ENCODE measurements around the gene KIAA0232. TPM values are rescaled to one million over a fixed set of nuclear protein-coding genes. Genes with fewer than 3 reads are reported as not detected.

Gene KIAA0232
- total and polyA plus RNA-seq, 4 donors = 7.9 to 38.8 (median 20.6) TPM

DNA sequence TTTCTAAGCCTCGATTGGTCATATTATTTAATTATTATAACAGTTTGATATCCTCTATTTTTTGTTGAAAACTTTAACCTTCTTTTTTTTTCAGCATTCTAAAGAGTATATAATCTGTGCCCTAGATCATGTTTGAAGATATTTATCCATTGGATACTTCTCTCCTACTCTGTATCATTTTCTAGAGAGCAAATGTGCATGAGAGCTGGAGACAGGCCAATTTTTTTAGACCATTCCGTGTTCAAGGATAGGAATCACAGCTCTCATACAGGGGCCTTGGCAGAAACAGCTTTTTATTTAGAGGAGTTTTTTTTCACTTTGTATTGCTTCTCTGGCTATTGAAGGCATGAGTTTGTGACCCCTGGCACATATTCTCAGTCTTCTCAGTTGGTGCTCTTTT is 69.4 kb downstream of the KIAA0232 start:
- intact Hi-C loops (cut with DNase I) = no loop called here
- Histone ChIP-seq H3K4me1 (ENCODE audit: control insufficient read depth in 1 of 2, insufficient read depth in 2 of 2, low read length in 2 of 2) (peaks cover 3 to 6% of the 10 kb centered on the region in 2 donors), H3K27ac (ENCODE audit: low read depth in 1 of 2, low read length in 2 of 2) (no peak overlapping the region), H3K4me3 (ENCODE audit: low read length in 2 of 2) (no peak overlapping the region), H3K9me3 (ENCODE audit: control insufficient read depth, low read length) (peaks cover 4% of the 10 kb centered on the region), H3K27me3 (ENCODE audit: control insufficient read depth in 1 of 2, insufficient read depth in 2 of 2, low read length in 1 of 2) (no peaks in the 10 kb centered on the region), H3K36me3 (ENCODE audit: control insufficient read depth in 1 of 2, insufficient read depth in 2 of 2, low read length in 1 of 2) (peaks cover 0 to 5% of the 10 kb centered on the region in 2 donors)
- DNase-seq (no peak), ATAC-seq (ENCODE audit: low FRiP score) (no peak)
- 61 to 70% methylated on average over 2 of the region's 2 CpGs for WGBS, 2 donors

DNA sequence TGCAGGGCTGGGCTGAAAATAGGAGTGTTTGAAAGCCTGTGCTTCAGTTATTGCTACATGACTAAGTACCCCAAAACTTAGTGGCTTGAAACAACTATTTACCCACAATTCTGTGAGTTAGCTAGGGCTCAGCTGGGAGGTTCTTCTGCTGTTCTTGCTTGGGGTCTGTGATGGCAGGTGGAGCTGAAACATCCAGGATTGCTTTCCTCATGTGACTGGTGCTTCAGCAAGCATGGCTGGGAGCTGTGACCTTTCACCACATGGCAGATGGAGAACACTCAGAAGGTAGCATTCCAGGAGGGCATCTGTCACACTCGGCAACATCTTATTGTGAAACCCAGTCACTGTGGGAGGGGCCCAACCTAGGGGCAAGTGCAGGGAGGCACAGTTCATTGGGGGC is 70.1 kb downstream of the KIAA0232 start:
- Histone ChIP-seq H3K36me3 (ENCODE audit: control insufficient read depth in 1 of 2, insufficient read depth in 2 of 2, low read length in 1 of 2) (peaks cover 0 to 6% of the 10 kb centered on the region in 2 donors), H3K9me3 (ENCODE audit: control insufficient read depth, low read length) (peaks cover 4% of the 10 kb centered on the region), H3K27me3 (ENCODE audit: control insufficient read depth in 1 of 2, insufficient read depth in 2 of 2, low read length in 1 of 2) (no peaks in the 10 kb centered on the region), H3K27ac (ENCODE audit: low read depth in 1 of 2, low read length in 2 of 2) (no peak overlapping the region), H3K4me1 (ENCODE audit: control insufficient read depth in 1 of 2, insufficient read depth in 2 of 2, low read length in 2 of 2) (peaks cover 2 to 6% of the 10 kb centered on the region in 2 donors), H3K4me3 (ENCODE audit: low read length in 2 of 2) (no peak overlapping the region)
- intact Hi-C loops (cut with DNase I) = no loop called here
- DNase-seq (no peak), ATAC-seq (ENCODE audit: low FRiP score) (no peak)
- WGBS, 2 donors = 0 to 98% methylated on average over 1 of the region's 1 CpG

DNA sequence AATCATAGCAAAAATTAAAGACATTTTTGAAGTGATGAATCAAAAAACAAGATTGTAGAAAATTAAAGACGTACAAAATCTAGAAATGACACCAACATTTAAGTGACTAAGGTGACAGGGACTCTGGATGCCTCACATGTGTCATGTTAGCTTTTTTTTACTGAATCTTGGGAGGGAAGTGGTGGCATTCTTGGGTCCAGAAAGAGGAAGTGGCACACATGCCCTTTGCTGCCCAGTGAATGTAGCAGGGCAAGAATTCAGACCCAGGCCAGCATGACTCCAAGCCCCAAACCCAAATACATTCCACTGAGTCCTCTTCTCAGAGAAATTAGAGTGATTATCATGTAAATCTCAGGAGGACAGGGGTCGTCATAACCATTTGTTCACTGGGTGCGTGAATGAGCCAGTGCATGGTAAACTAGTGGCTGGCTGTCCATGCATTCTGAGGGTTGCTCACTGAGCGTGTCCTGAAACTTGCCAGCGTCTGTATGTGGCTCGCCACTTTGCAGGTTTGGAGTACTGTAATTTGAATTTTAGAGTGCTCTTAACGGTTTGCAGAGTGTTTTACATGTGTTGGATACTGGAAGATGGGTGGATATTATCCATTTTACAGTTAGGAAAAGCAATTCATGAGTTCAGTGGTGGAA is 71.7 kb downstream of the KIAA0232 start:
- DNase-seq (no peak), ATAC-seq (ENCODE audit: low FRiP score) (no peak)
- no peak overlapping the region for H3K27ac ChIP-seq (ENCODE audit: low read depth in 1 of 2, low read length in 2 of 2)
- H3K36me3 ChIP-seq (ENCODE audit: control insufficient read depth in 1 of 2, insufficient read depth in 2 of 2, low read length in 1 of 2) = peaks cover 0 to 6% of the 10 kb centered on the region in 2 donors
- peaks cover 2 to 6% of the 10 kb centered on the region in 2 donors for H3K4me1 ChIP-seq (ENCODE audit: control insufficient read depth in 1 of 2, insufficient read depth in 2 of 2, low read length in 2 of 2)
- intact Hi-C loops (cut with DNase I) = no loop called here
- no peak overlapping the region for H3K4me3 ChIP-seq (ENCODE audit: low read length in 2 of 2)
- no peaks in the 10 kb centered on the region for H3K27me3 ChIP-seq (ENCODE audit: control insufficient read depth in 1 of 2, insufficient read depth in 2 of 2, low read length in 1 of 2)
- 88 to 90% methylated on average over 7 of the region's 7 CpGs for WGBS, 2 donors
- peaks cover 4% of the 10 kb centered on the region for H3K9me3 ChIP-seq (ENCODE audit: control insufficient read depth, low read length)

DNA sequence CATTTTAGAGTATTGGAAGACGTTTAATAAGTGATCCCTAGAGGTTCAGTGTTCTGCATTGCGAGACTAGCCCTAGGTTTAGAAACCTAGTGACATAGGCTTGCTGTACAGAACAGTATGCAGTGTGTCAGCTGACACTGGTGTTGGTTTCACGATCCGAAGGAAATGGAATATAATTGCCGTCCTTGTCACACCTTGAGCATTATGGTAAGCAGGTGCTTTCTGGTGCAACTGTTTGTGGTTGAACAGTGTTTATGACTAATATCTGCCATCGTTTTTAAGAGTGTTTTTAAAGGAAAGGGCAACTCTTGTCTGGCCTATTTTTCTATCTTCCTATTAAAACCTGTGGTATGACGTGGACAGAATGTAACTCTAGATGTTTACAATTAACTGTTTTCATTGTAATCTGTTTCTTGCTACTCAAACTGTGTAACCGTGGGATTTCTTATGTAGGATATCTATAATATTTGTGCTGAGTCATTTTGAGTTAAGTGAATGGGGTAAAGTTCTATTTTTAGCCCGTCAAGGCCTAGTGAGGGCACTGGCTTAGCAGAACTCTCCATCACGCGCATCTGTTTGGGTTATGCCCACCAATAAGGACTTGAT is 73.3 kb downstream of the KIAA0232 start:
- DNase-seq (no peak), ATAC-seq (ENCODE audit: low FRiP score) (peak; percentile 67)
- H3K27ac ChIP-seq (ENCODE audit: low read depth in 1 of 2, low read length in 2 of 2) = peak overlapping the region in 1 of 2 donors; percentile 83

DNA sequence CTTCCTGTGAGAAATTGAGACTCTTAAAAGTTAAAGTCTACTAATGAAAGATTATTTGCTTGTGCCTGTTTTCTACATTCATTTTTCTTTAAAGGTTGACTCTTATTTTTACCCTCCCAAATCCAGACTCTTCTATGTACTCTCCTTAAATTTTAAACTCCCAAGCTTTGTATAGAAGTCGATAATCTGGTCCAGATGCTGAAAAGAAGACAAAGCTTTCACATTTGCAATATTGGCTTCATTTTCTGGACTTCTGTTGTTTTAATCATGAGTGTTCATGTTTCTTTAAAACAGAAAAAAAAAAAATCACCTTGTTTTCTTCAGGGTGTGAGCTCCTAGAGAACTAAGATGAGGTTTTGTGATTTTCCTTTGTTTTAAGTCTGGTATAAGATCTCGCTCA is 73.9 kb downstream of the KIAA0232 start:
- Histone ChIP-seq H3K27me3 (ENCODE audit: control insufficient read depth in 1 of 2, insufficient read depth in 2 of 2, low read length in 1 of 2) (no peaks in the 10 kb centered on the region), H3K4me1 (ENCODE audit: control insufficient read depth in 1 of 2, insufficient read depth in 2 of 2, low read length in 2 of 2) (peaks cover 2 to 6% of the 10 kb centered on the region in 2 donors), H3K4me3 (ENCODE audit: low read length in 2 of 2) (no peak overlapping the region), H3K27ac (ENCODE audit: low read depth in 1 of 2, low read length in 2 of 2) (no peak overlapping the region), H3K36me3 (ENCODE audit: control insufficient read depth in 1 of 2, insufficient read depth in 2 of 2, low read length in 1 of 2) (peaks cover 6 to 9% of the 10 kb centered on the region in 2 donors), H3K9me3 (ENCODE audit: control insufficient read depth, low read length) (peaks cover 4% of the 10 kb centered on the region)
- intact Hi-C loops (cut with DNase I) = no loop called here
- 87 to 88% methylated on average over 2 of the region's 2 CpGs for WGBS, 2 donors
- DNase-seq (no peak), ATAC-seq (ENCODE audit: low FRiP score) (no peak)

More for the DNA sequence above, 73.3 kb downstream of the KIAA0232 start:
- H3K9me3 ChIP-seq (ENCODE audit: control insufficient read depth, low read length) = peaks cover 4% of the 10 kb centered on the region
- 42 to 46% methylated on average over 11 of the region's 11 CpGs for WGBS, 2 donors
- intact Hi-C loops (cut with DNase I) = no loop called here
- H3K4me3 ChIP-seq (ENCODE audit: low read length in 2 of 2) = no peak overlapping the region
- H3K4me1 ChIP-seq (ENCODE audit: control insufficient read depth in 1 of 2, insufficient read depth in 2 of 2, low read length in 2 of 2) = peaks cover 2 to 6% of the 10 kb centered on the region in 2 donors
- no peaks in the 10 kb centered on the region for H3K27me3 ChIP-seq (ENCODE audit: control insufficient read depth in 1 of 2, insufficient read depth in 2 of 2, low read length in 1 of 2)
- peaks cover 2 to 6% of the 10 kb centered on the region in 2 donors for H3K36me3 ChIP-seq (ENCODE audit: control insufficient read depth in 1 of 2, insufficient read depth in 2 of 2, low read length in 1 of 2)

DNA sequence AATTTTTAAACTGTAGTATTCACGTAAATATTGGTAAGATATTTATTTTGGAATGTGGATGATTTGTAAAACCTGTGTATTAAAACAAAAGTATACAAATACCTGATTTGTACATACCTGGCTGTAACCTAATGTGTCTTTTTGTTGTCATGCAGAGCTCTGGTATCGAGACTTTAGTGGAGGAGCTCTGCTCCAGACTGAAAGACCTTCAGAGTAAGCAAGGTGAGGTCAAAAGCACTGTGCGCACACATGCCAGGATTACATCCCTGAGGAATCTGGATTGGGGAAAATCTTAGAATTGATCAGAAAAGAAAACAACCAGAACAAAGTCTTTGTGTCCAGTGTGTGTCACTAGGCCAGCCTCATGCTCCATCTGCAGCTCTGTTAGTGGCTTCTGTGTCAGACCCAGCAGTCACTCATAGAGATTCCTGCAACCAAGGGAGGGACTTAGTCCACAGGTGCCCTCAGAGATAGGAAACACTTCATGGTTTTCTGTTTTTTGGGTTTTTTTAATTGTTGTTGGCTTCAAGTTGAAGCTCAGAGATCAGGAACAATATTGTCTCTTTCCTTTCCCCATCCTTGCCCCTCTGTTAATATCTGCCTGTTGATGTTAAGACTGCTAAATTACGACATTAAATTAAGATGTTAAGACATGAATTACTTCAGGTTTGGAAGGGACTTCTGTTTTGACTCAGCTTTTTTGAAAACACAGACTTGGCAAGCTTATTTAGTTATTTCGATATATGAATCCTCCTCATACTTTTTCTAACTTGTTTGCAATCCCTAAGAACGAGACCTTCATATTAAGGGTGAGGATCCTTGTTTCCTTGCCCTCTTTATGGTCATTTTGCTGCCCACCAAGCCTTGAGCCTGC is 74.7 kb downstream of the KIAA0232 start:
- peaks cover 2 to 6% of the 10 kb centered on the region in 2 donors for H3K4me1 ChIP-seq (ENCODE audit: control insufficient read depth in 1 of 2, insufficient read depth in 2 of 2, low read length in 2 of 2)
- H3K27ac ChIP-seq (ENCODE audit: low read depth in 1 of 2, low read length in 2 of 2) = peak overlapping the region in 1 of 2 donors; percentile 51
- ATAC-seq (ENCODE audit: low FRiP score) (peak; percentile 37), DNase-seq (no peak)
- no peak overlapping the region for H3K4me3 ChIP-seq (ENCODE audit: low read length in 2 of 2)
- no peaks in the 10 kb centered on the region for H3K27me3 ChIP-seq (ENCODE audit: control insufficient read depth in 1 of 2, insufficient read depth in 2 of 2, low read length in 1 of 2)
- 79 to 86% methylated on average over 6 of the region's 6 CpGs for WGBS, 2 donors
- H3K36me3 ChIP-seq (ENCODE audit: control insufficient read depth in 1 of 2, insufficient read depth in 2 of 2, low read length in 1 of 2) = peaks cover 12 to 13% of the 10 kb centered on the region in 2 donors
- H3K9me3 ChIP-seq (ENCODE audit: control insufficient read depth, low read length) = peaks cover 4% of the 10 kb centered on the region
- intact Hi-C loops (cut with DNase I) = no loop called here

DNA sequence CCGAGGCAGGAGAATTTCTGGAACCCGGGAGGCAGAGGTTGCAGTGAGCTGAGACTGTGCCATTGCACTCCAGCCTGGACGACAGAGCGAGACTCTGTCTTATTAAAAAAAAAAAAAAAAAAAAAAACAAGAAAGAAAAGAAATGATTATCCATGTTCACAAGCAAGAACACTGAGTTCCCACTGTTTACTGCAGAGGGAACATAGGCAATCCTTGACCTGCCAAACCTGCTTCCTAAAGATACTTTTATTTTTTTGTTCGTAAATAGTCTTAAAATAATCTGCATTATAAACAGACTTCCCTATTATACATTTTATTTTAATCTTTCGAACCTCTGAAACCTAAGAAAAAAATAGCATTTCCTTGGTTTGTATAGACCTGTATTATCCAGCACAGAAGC is 76.5 kb downstream of the KIAA0232 start:
- DNase-seq (no peak), ATAC-seq (ENCODE audit: low FRiP score) (no peak)
- Histone ChIP-seq H3K36me3 (ENCODE audit: control insufficient read depth in 1 of 2, insufficient read depth in 2 of 2, low read length in 1 of 2) (peaks cover 11 to 13% of the 10 kb centered on the region in 2 donors), H3K27ac (ENCODE audit: low read depth in 1 of 2, low read length in 2 of 2) (no peak overlapping the region), H3K4me3 (ENCODE audit: low read length in 2 of 2) (no peak overlapping the region), H3K27me3 (ENCODE audit: control insufficient read depth in 1 of 2, insufficient read depth in 2 of 2, low read length in 1 of 2) (no peaks in the 10 kb centered on the region), H3K9me3 (ENCODE audit: control insufficient read depth, low read length) (no peaks in the 10 kb centered on the region), H3K4me1 (ENCODE audit: control insufficient read depth in 1 of 2, insufficient read depth in 2 of 2, low read length in 2 of 2) (peaks cover 2 to 8% of the 10 kb centered on the region in 2 donors)
- intact Hi-C loops (cut with DNase I) = no loop called here
- WGBS, 2 donors = 84 to 90% methylated on average over 4 to 6 of the region's 6 CpGs

DNA sequence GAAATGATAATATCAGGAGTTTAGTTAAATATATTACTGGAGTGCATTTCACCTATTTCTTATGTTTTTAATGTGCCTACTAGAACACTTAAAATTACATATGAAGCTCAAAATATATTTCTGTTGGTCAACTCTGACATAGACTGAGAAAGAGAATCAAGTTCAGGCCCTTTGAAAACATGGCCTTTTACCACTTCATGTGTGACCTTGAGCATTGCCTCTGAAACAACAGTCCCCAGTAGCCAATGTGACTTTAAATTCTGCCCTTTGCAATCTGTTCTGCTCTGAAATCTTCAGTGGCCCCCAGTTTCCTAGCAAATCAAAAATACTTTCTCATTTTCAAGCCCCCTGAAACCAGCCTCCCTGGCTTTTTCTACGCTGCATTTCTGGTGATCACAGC is 77.0 kb downstream of the KIAA0232 start:
- ATAC-seq (ENCODE audit: low FRiP score) = no peak
- intact Hi-C loops (cut with DNase I) = no loop called here

More for the DNA sequence above, 77.0 kb downstream of the KIAA0232 start:
- DNase-seq = no peak
- Histone ChIP-seq H3K27ac (ENCODE audit: low read depth in 1 of 2, low read length in 2 of 2) (no peak overlapping the region), H3K9me3 (ENCODE audit: control insufficient read depth, low read length) (no peaks in the 10 kb centered on the region), H3K4me1 (ENCODE audit: control insufficient read depth in 1 of 2, insufficient read depth in 2 of 2, low read length in 2 of 2) (peaks cover 2 to 8% of the 10 kb centered on the region in 2 donors), H3K27me3 (ENCODE audit: control insufficient read depth in 1 of 2, insufficient read depth in 2 of 2, low read length in 1 of 2) (no peaks in the 10 kb centered on the region), H3K36me3 (ENCODE audit: control insufficient read depth in 1 of 2, insufficient read depth in 2 of 2, low read length in 1 of 2) (peaks cover 11 to 13% of the 10 kb centered on the region in 2 donors), H3K4me3 (ENCODE audit: low read length in 2 of 2) (no peak overlapping the region)
- WGBS, 2 donors = 100% methylated on average over 1 of the region's 1 CpG

All from aorta (tissue), 5 donors.